GM23338 (cell line): ENCODE measurements around the gene CNGB1. TPM values are rescaled to one million over a fixed set of nuclear protein-coding genes. Genes with fewer than 3 reads are reported as not detected.

Experiments
- ATAC-seq: fragments of 200-7000 bp; cut with Tn5 transposase; 3 replicates; pipeline ENCODE4 v1.9.1; 2020
- DNase-seq: peaks from one replicate; pipeline ENCODE4 v3.0.0-alpha.2; 2015; ENCODE audit warnings: low spot score
- H2AFZ ChIP-seq: fragments of 200-600 bp; sonication (generic); 2 replicates; pipeline ENCODE4 v1.8.0; 2016; ENCODE audit warnings: antibody characterized with exemption, mild to moderate bottlenecking, moderate library complexity
- H3F3A ChIP-seq: fragments of 200-600 bp; sonication (generic); replicated peaks from 2 replicates; pipeline ENCODE4 v1.8.0; 2017; ENCODE audit warnings: antibody characterized with exemption, mixed run types, low read depth
- H3K27ac ChIP-seq: fragments of 200-600 bp; sonication (generic); 2 replicates; pipeline ENCODE4 v1.6.1; 2016; ENCODE audit warnings: low read depth
- H3K27me3 ChIP-seq: fragments of 200-600 bp; sonication (generic); 2 replicates; pipeline ENCODE4 v1.8.0; 2016; ENCODE audit warnings: mild to moderate bottlenecking, mixed run types, moderate library complexity; ENCODE audit not compliant: insufficient read depth
- H3K36me3 ChIP-seq: fragments of 200-600 bp; sonication (generic); 2 replicates; pipeline ENCODE4 v1.8.0; 2016; ENCODE audit warnings: mild to moderate bottlenecking; ENCODE audit not compliant: insufficient read depth
- H3K4me1 ChIP-seq: fragments of 200-600 bp; sonication (generic); 2 replicates; pipeline ENCODE4 v1.8.0; 2016; ENCODE audit warnings: mild to moderate bottlenecking, moderate library complexity; ENCODE audit not compliant: insufficient read depth
- H3K4me2 ChIP-seq: fragments of 200-600 bp; sonication (generic); 2 replicates; pipeline ENCODE4 v1.7.1; 2017; ENCODE audit warnings: mixed run types
- H3K4me3 ChIP-seq: fragments of 200-600 bp; sonication (generic); 2 replicates; pipeline ENCODE4 v1.6.1; 2016; ENCODE audit warnings: mixed run types
- H3K79me2 ChIP-seq: fragments of 200-600 bp; sonication (generic); replicated peaks from 2 replicates; pipeline ENCODE4 v1.8.0; 2017; ENCODE audit warnings: mild to moderate bottlenecking; ENCODE audit not compliant: insufficient read depth
- H3K9me2 ChIP-seq: fragments of 200-600 bp; sonication (generic); 2 replicates; pipeline ENCODE4 v1.8.0; 2017; ENCODE audit not compliant: insufficient read depth
- H4K20me1 ChIP-seq: fragments of 200-600 bp; sonication (generic); replicated peaks from 2 replicates; pipeline ENCODE4 v1.8.0; 2017; ENCODE audit warnings: mild to moderate bottlenecking; ENCODE audit not compliant: insufficient read depth
- H3K27ac Mint-ChIP-seq: 2 replicates; pipeline ENCODE4 v1.8.0; 2020; ENCODE audit warnings: inconsistent platforms, mild to moderate bottlenecking, moderate library complexity, mixed read lengths
- H3K27me3 Mint-ChIP-seq: 3 replicates; pipeline ENCODE4 v1.8.0; 2022; ENCODE audit warnings: low read depth, mild to moderate bottlenecking, moderate library complexity, mixed read lengths, inconsistent platforms; ENCODE audit not compliant: insufficient read depth, poor library complexity
- H3K36me3 Mint-ChIP-seq: 3 replicates; pipeline ENCODE4 v1.8.0; 2021; ENCODE audit warnings: low read depth, mild to moderate bottlenecking, inconsistent platforms, moderate library complexity, mixed read lengths
- H3K4me1 Mint-ChIP-seq: 3 replicates; pipeline ENCODE4 v1.8.0; 2020; ENCODE audit warnings: mild to moderate bottlenecking, inconsistent platforms, mixed read lengths
- H3K4me3 Mint-ChIP-seq: 3 replicates; pipeline ENCODE4 v1.8.0; 2021; ENCODE audit warnings: moderate library complexity, mild to moderate bottlenecking, inconsistent platforms, mixed read lengths
- H3K9me3 Mint-ChIP-seq: 3 replicates; pipeline ENCODE4 v1.8.0; 2020; ENCODE audit warnings: moderate library complexity, mild to moderate bottlenecking, inconsistent platforms, mixed read lengths
- CREB1 ChIP-seq: fragments of 250-450 bp; sonication (Bioruptor Pico); IDR thresholded peaks from 2 replicates; pipeline ENCODE4 v1.5.0; 2020; ENCODE audit warnings: low read depth, mild to moderate bottlenecking, moderate library complexity
- CTCF ChIP-seq, 2 experiments: fragments of 200-600 bp in 1 of 2; sonication (generic) in 1 of 2; conservative IDR thresholded peaks; 2 replicates each; pipeline versions ENCODE4 v1.5.1 to v1.6.1; 2016 to 2017; ENCODE audit warnings: antibody characterized with exemption in 2 of 2, low read depth in 2 of 2, mild to moderate bottlenecking in 2 of 2, moderate library complexity in 1 of 2
- ETS1 ChIP-seq: IDR thresholded peaks from 2 replicates; pipeline ENCODE4 v1.6.1; 2016; ENCODE audit warnings: antibody characterized with exemption
- EZH2 ChIP-seq: fragments of 200-600 bp; sonication (generic); IDR thresholded peaks from one replicate; pipeline ENCODE4 v1.8.0; 2017; ENCODE audit warnings: antibody characterized with exemption, mild to moderate bottlenecking, low read depth; ENCODE audit not compliant: unreplicated experiment
- EZH2phosphoT487 ChIP-seq: fragments of 200-600 bp; sonication (generic); IDR thresholded peaks from one replicate; pipeline ENCODE4 v1.8.1; 2018; ENCODE audit warnings: antibody characterized with exemption; ENCODE audit not compliant: unreplicated experiment
- JUNB ChIP-seq: IDR thresholded peaks from one replicate; pipeline ENCODE4 v1.6.1; 2016; ENCODE audit warnings: antibody characterized with exemption; ENCODE audit not compliant: unreplicated experiment
- NANOG ChIP-seq: IDR thresholded peaks from 2 replicates; pipeline ENCODE4 v1.6.1; 2016; ENCODE audit warnings: antibody characterized with exemption, borderline replicate concordance
- POLR2AphosphoS5 ChIP-seq: IDR thresholded peaks from 2 replicates; pipeline ENCODE4 v1.6.1; 2016; ENCODE audit warnings: antibody characterized with exemption, low read depth
- REST ChIP-seq: IDR thresholded peaks from one replicate; pipeline ENCODE4 v1.6.1; 2018; ENCODE audit warnings: antibody characterized with exemption; ENCODE audit not compliant: unreplicated experiment
- STAT1 ChIP-seq: IDR thresholded peaks from one replicate; pipeline ENCODE4 v1.6.1; 2016; ENCODE audit warnings: antibody characterized with exemption; ENCODE audit not compliant: unreplicated experiment
- ZNF114 ChIP-seq: fragments of 250-450 bp; sonication (Bioruptor Pico); IDR thresholded peaks from 2 replicates; pipeline ENCODE4 v1.5.0; 2020; ENCODE audit warnings: mild to moderate bottlenecking, moderate library complexity
- ZNF331 ChIP-seq: fragments of 250-450 bp; sonication (Bioruptor Pico); IDR thresholded peaks from 2 replicates; pipeline ENCODE4 v1.5.0; 2020; ENCODE audit warnings: low read depth, mild to moderate bottlenecking, moderate library complexity
- ZNF462 ChIP-seq: fragments of 250-450 bp; sonication (Bioruptor Pico); IDR thresholded peaks from 2 replicates; pipeline ENCODE4 v1.5.0; 2020; ENCODE audit warnings: mild to moderate bottlenecking, moderate library complexity
- polyA plus RNA-seq: library from polyadenylated mRNA; unstranded; fragments of >200 nt; fragmentation: Nextera tagmentation; extraction: Ambion mirVana; gene quantifications from 2 replicates; pipeline ENCODE4 v1.2.1, GENCODE V29; 2016
- total RNA-seq: library from RNA; depleted of rRNA; stranded (reverse); fragments of >200 nt; shearing (Covaris generic); gene quantifications from 2 replicates; pipeline ENCODE4 v1.2.3, GENCODE V29; 2014

CNGB1 gene
- total and polyA plus RNA-seq, 2 experiments from 2014 or later, result not detected

- Mint-ChIP-seq H3K27ac (no peak overlapping the region), H3K27me3 (peaks cover 9% of the 10 kb centered on the region)
Measured at GRCh38 chr16:57845115-57845514, 125.8 kb downstream of the CNGB1 start.

More at GRCh38 chr16:57845115-57845514, 125.8 kb downstream of the CNGB1 start:
- Histone ChIP-seq H3K27ac (no peak overlapping the region), H4K20me1 (no peaks in the 10 kb centered on the region), H3K9me2 (peaks cover 8% of the 10 kb centered on the region), H3K4me1 (peaks cover 13% of the 10 kb centered on the region), H3F3A (0 out of 2 replicates have a peak, but pooled peaks cover 11% of the 10 kb centered on the region), H3K4me3 (no peak overlapping the region), H3K27me3 (no peaks in the 10 kb centered on the region), H3K36me3 (no peaks in the 10 kb centered on the region), H2AFZ (no peak overlapping the region), H3K4me2 (no peak overlapping the region; the same call in 1 of the 2 replicates), H3K79me2 (no peaks in the 10 kb centered on the region)
- peaks cover 42% of the 10 kb centered on the region for H3K4me1 Mint-ChIP-seq
- H3K4me3 Mint-ChIP-seq, result peak overlapping the region; percentile 2; the same call in 1 of the 3 replicates
- no peaks in the 10 kb centered on the region for H3K9me3 Mint-ChIP-seq
- ATAC-seq (no peak), DNase-seq (no peak)
- TF ChIP-seq ZNF114 (CRISPR knock-in tag) (no peak), ZNF462 (no peak), EZH2phosphoT487 (no peak), CTCF (conservative IDR thresholded peaks at IDR 0.05; ENCODE audit: low read depth in 2 of 2) (no peak), JUNB (no peak), CREB1 (no peak), ETS1 (no peak), EZH2 (no peak), REST (no peak), ZNF331 (no peak), NANOG (no peak), POLR2AphosphoS5 (no peak), STAT1 (no peak)
- no peaks in the 10 kb centered on the region; the same call in 1 of the 3 replicates for H3K36me3 Mint-ChIP-seq
